ENCODE results near the gene BCL2L13. TPM values are rescaled to one million over a fixed set of nuclear protein-coding genes. Genes with fewer than 3 reads are reported as not detected.
"Not testable (repeated sequence)": the region's sequence is repeated elsewhere in the genome, so short reads cannot be mapped to it uniquely, and the experiment has no call there.

Gene BCL2L13
- total RNA-seq, 1 experiment from 2014 or later = 135 TPM

DNA sequence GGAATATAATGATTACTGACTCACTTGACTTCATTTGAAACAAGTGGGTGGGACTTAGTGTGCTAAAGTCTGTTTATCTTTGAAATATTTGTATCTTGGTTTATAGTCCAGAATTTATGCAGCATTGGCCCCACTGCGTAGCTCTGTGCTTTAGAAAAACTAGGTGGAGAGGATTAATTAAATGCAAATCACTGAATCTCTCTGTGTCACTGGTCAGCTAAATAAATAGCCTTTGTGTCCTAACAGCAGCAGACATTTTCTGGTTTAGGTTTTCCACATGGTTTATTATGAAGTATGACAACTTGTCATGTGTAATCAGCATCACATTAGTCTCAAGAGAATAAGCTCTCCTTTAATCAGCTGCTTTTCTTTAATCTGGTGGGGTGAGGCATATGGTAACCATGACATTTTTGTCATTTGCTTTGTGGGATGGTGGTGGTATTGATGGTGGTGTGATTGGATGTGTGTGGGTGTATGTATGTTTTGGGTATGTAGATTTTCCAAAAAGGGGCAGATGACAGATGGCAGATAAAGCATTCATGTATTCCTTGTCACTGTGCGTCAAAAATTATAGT is 33.9 kb downstream of the BCL2L13 start:
- in situ Hi-C loops (cut with HindIII; ENCODE audit: low pct_unique_long_range_greater_than_20kb, low sequenced_read_pairs) = no loop called here
- DNase-seq (ENCODE audit: low read depth) = peak; percentile 79

DNA sequence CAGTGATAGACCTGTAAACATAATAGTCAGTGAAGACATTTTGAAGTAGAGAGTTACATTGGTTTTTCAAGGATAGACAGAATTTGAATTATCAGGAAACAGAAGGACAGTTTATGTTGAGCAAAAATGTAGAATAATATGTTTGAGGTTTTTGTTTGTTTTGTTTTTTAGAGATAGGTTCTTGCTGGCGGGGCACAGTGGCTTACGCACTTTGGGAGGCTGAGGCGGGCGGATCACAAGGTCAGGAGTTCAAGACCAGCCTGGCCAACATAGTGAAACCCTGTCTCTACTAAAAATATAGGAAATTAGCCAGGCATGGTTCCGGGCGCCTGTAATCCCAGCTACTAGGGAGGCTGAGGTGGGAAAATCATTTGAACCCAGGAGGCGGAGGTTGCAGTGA is 35.6 kb downstream of the BCL2L13 start:
- in situ Hi-C loops (cut with HindIII; ENCODE audit: low pct_unique_long_range_greater_than_20kb, low sequenced_read_pairs) = no loop called here
- no peak for DNase-seq (ENCODE audit: low read depth)

DNA sequence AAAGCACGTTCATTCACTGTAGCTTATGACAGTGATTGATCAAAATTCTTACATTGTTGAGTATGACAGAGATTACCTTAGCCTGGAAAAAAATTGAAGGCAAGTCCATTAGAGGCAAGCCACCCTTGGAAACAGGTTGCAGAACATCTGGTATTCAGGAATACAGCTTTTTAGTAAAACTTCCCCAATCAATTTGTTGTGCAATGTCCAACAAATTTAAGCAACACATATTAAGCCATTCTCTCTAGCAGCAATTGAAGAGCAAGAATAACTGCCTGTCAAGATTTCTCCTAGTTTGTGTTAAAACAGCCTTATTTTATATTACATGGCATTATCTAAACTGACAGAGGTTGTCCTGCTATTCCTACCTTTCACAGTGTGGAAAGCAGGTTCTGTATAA is 37.0 kb downstream of the BCL2L13 start:
- no peak for DNase-seq (ENCODE audit: low read depth)
- in situ Hi-C loops (cut with HindIII; ENCODE audit: low pct_unique_long_range_greater_than_20kb, low sequenced_read_pairs) = no loop called here

DNA sequence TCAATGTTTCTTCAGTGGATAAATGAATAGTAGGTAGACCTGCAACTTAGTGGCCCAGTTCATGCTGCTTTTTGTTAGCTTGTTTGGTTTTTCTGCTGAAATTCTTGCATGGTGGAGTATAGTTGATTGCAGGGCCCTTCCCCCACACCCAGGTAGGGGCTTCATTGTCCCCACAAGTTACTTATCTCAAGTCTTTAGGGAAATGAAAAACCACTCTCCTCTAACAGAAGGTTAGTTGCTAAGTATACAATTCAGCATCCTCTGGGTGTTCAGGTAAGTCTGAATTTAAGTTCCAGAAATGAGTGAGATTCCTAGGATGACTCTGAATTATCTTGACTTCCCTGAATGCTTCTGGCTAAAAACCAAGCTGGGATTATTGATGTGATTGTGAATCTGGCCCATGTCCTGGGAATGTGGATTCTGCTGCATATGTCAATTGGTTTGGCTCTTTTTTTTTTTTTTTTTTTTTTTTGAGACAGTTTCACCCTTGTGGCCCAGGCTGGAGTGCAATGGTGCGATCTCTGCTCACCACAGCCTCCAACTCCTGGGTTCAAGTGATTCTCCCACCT is 40.3 kb downstream of the BCL2L13 start:
- in situ Hi-C loops (cut with HindIII; ENCODE audit: low pct_unique_long_range_greater_than_20kb, low sequenced_read_pairs) = no loop called here
- no peak for DNase-seq (ENCODE audit: low read depth)

DNA sequence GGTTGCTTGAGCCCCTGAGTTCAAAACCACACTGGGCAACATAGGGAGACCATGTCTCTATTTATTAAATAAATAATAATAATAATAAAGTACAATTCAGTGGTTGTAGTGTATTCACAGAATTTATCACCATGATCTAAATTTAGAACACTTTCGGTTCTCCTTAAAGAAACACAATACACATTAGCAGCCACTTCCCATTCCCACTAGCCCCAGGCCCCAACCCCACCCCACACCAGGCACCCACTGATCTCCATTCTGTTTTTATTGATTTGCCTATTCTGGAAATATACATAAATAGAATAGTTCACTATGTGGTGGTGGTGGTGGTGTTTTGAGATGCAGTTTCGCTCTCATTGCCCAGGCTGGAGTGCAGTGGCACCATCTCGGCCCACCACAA is 45.7 kb downstream of the BCL2L13 start:
- DNase-seq (ENCODE audit: low read depth) = no peak
- in situ Hi-C loops (cut with HindIII; ENCODE audit: low pct_unique_long_range_greater_than_20kb, low sequenced_read_pairs) = no loop called here

DNA sequence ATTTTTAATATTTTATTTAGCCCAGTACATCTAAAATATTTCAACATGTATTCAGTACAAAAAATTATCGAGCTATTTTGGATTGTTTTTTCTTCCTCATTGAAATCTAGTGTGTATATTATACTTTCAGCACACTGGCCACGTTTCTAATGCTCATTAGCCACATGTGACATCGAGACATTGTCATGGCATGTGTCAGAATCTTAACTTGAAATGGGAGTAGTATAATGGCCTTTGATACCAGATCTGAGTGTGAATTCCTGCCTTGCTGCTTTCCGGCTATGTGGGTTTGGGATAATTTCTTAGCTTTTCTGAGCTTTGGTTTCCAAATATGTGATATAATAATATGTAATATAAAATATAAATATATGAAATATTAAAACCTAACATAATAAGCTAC is 54.3 kb downstream of the BCL2L13 start:
- DNase-seq (ENCODE audit: low read depth) = no peak
- in situ Hi-C loops (cut with HindIII; ENCODE audit: low pct_unique_long_range_greater_than_20kb, low sequenced_read_pairs) = no loop called here

DNA sequence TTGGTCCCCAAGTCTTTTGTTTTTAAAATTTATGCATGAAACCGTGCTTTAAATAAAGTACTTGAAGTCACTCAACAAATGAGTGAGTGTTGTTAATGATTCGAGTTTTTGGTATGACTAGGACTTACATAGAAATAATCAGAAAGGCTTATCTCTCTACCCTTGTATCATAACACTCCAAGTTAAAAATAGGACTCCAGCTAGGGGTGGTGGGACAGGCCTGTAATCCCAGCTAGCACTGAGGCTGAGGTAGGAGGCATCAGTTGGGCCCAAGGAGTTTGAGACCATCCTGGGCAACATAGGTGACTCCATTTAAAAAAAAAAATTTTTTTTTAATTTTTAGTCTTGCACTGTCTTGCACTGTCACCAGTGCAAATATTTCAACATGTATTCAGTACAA is 55.6 kb downstream of the BCL2L13 start:
- in situ Hi-C loops (cut with HindIII; ENCODE audit: low pct_unique_long_range_greater_than_20kb, low sequenced_read_pairs) = no loop called here
- DNase-seq (ENCODE audit: low read depth) = no peak

DNA sequence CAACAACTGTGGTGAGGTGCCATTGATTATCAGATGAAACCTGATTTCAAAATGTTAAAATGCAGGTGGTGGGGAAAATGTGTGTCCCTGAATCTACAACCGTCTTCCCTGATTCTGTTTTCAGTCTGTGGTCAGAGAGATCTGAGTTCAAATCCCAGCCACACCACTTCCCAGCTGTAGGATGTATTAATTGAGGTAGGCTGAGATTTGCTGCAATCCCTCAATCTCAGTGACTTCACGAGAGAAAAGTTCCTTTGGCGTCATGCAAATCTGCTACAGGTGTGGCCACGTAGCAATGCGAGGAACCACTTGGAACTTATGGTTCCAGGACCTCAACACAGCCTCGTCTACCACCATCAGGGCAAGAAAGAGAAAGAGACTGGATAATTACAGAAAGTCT is 56.2 kb downstream of the BCL2L13 start:
- in situ Hi-C loops (cut with HindIII; ENCODE audit: low pct_unique_long_range_greater_than_20kb, low sequenced_read_pairs) = no loop called here
- no peak for DNase-seq (ENCODE audit: low read depth)

DNA sequence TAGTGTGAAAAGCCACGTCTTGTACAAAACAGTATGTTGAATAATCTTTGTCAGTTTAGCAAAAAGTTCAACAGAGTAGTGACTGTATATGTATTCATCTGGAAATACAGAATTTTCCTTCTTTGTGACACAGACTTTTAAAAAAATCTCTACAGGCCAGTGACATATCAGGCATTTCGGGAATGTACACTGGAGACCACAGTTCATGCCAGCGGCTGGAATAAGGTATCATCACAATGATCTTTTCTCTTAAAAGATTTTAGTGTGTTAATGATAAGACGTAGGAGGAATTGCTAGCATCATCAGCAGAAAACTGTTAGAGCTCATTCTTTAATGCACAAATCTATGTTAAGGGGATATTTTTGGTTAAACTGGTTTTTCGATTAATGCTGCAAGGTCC is 57.4 kb downstream of the BCL2L13 start:
- DNase-seq (ENCODE audit: low read depth) = no peak
- in situ Hi-C loops (cut with HindIII; ENCODE audit: low pct_unique_long_range_greater_than_20kb, low sequenced_read_pairs) = no loop called here

DNA sequence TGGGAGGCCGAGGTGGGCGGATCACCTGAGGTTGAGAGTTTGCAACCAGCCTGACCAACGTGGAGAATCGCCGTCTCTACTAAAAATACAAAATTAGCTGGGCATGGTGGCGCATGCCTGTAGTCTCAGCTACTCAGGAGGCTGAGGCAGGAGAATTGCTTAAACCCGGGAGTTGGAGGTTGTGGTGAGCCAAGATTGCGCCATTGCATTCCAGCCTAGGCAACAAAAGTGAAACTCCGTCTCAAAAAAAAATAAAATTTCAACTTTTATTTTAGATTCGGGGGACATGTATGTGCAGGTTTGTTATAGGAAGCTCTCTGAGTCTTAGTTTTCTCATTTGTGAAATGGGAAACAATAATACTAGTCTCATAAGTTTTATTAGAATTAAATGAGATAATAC is 58.6 kb downstream of the BCL2L13 start:
- in situ Hi-C loops (cut with HindIII; ENCODE audit: low pct_unique_long_range_greater_than_20kb, low sequenced_read_pairs) = not testable (repeated sequence)

DNA sequence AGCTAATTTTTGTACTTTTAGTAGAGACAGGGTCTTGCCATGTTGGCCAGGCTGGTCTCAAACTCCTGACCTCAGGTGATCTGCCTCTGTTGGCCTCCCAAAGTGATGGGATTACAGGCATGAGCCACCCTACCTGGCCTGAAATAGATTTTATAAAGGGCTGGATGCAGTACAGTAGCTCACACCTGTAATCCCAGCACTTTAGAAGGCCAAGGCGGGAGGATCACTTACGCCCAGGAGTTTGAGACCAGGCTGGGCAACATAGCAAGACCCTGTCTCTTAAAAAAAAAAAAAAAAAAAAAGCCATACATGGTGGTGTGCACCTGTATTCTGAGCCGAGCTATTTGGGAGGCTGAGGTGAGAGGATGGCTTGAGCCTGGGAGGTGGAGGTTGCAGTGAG is 59.7 kb downstream of the BCL2L13 start:
- in situ Hi-C loops (cut with HindIII; ENCODE audit: low pct_unique_long_range_greater_than_20kb, low sequenced_read_pairs) = not testable (repeated sequence)

More for the DNA sequence above, 58.6 kb downstream of the BCL2L13 start:
- DNase-seq (ENCODE audit: low read depth) = not testable (repeated sequence)

DNA sequence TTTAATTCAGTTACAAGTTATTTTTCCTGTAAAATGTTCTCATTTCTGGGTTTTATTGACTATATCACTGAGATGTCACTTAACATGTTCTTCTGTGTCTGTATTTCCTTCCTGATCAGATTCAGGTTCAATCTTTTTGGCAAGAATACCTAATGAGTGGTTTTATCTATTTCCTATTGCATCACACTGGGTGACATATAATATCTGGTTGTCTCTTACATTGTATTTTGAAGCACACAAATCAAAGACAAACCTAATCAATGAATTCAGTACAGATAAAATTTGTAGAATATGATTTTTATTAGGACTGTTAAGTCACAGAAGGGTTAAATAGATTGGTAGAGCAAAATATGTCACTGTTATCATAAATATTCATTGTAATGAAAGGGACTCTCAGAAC is 60.4 kb downstream of the BCL2L13 start:
- no peak for DNase-seq (ENCODE audit: low read depth)
- in situ Hi-C loops (cut with HindIII; ENCODE audit: low pct_unique_long_range_greater_than_20kb, low sequenced_read_pairs) = no loop called here

More for the DNA sequence above, 59.7 kb downstream of the BCL2L13 start:
- not testable (repeated sequence) for DNase-seq (ENCODE audit: low read depth)

DNA sequence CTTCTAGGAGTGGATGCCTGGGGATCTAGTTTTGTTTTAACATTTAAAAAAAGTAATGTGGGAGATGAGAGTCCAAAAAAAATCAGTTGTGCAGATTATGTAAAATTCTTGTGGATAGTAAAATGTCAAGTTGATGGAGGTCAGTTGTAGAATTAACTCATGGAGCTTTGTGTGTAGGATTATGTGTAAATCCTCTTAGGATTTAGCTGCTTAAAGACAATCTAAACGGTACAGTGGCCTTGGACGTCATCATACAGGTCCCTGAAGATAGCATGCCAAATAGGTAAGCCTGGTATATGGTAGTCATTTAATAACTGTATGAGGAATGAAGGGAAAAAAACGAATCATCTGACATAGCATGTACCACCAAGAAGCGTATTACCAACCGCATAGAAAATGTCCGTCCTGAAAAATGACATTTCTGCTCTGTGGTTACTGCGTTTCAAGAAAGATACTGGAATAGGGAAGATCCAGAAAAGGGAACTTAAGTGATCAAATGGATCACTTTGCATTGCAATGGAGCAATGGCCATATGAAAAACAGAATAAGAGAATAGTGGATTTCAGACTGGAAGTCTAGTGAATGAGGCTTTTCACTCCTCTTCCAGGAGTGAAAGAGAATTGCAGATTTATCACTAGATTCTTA is 61.3 kb downstream of the BCL2L13 start:
- DNase-seq (ENCODE audit: low read depth) = no peak
- in situ Hi-C loops (cut with HindIII; ENCODE audit: low pct_unique_long_range_greater_than_20kb, low sequenced_read_pairs) = no loop called here

DNA sequence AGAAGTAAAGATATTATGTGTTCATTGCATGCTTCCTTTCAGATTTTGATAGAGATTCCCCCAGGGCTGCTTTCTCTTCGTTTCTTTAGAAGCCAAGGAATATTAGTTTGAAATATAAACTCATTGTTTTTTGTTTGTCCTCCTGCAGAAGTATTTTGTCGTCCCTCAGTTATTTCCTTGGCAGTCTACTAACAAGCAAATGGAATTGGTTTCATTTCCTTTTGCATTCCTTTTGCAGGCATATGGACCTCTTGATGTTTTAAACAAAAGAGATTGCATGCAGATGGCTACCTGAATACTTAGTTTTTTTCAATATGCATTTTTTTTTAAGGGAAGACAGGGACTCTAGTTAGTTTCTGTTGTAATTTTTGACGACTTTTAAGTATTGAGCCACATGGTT is 62.2 kb downstream of the BCL2L13 start:
- DNase-seq (ENCODE audit: low read depth) = no peak
- in situ Hi-C loops (cut with HindIII; ENCODE audit: low pct_unique_long_range_greater_than_20kb, low sequenced_read_pairs) = no loop called here

DNA sequence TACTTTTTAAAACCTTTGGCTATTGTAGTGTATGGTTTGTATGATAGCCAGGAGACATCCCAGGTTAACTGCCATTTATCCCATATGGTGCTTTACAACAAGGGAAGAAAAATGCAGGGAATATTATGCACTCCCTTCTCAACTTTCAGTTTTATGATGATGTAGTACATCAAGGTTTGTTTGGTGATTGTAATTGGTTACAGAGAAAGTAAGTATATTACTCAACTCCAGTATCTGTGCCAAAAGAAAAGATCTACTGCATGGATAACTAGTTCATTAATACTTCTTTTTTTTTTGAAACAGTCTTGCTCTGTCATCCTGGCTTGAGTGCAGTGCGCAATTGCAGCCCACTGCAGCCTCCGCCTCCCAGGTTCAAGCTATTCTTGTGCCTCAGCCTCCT is 65.3 kb downstream of the BCL2L13 start:
- DNase-seq (ENCODE audit: low read depth) = no peak
- in situ Hi-C loops (cut with HindIII; ENCODE audit: low pct_unique_long_range_greater_than_20kb, low sequenced_read_pairs) = no loop called here

DNA sequence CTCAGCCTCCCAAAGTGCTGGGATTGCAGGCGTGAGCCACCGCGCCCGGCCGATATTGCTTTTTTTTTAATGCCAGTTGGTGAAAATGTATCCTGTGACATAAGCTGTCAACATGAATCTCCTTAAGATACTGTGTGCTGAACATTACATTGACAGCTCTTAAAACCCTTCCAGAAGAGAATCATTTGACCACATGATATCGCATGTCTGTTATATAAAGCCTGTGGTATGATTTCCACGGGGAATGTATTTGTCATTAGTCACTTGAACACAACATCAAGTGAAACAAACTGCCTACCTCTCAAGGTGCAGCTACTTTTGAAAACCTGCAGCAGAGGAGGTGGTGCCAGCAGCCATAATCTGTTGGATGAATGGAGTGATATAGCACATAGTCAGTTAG is 67.0 kb downstream of the BCL2L13 start:
- DNase-seq (ENCODE audit: low read depth) = peak; percentile 25
- in situ Hi-C loops (cut with HindIII; ENCODE audit: low pct_unique_long_range_greater_than_20kb, low sequenced_read_pairs) = no loop called here

DNA sequence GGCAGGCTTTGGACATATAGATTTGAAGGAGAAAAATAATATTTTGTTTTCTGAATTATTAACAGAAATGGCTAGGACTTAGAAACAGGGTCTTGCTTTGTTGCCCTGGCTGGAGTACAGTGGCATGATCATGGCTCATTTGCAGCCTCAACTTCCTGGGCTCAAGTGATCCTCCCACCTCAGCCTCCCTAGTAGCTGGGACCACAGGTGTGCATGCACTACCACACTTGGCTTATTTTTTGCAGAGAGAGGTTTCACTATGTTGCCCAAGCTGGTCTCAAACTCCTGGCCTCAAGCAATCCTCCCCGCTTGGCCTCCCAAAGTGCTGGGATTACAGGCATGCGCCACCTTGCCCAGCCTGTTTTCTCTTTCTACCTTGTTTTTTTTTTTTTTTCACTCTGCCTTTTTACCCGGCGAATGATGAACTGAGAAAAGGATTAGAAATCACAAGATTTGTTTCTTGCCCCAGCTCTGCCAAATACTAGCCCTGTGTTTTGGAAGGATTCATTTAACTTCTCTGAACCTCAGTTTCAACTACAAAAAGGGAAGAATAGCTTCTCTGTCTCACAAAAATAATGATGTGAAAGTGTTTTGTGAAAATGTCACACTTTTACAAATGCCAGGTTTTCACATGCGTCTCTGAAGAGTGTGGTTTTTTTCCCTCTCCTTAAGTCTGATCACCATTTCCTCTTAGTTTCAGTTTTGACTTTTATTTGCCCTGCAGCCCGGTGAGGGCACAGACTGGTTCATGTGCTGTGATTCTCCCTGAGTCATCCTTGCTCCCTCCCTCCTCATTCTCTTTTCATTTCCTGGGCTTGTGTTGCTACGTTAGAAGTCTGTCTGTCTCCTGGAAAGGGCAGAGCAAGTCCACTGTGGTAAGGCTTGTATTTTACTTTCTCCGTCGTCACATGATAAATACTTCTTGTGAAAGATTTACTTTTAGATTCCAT is 67.7 kb downstream of the BCL2L13 start:
- DNase-seq (ENCODE audit: low read depth) = peak; percentile 98
- in situ Hi-C loops (cut with HindIII; ENCODE audit: low pct_unique_long_range_greater_than_20kb, low sequenced_read_pairs) = no loop called here

DNA sequence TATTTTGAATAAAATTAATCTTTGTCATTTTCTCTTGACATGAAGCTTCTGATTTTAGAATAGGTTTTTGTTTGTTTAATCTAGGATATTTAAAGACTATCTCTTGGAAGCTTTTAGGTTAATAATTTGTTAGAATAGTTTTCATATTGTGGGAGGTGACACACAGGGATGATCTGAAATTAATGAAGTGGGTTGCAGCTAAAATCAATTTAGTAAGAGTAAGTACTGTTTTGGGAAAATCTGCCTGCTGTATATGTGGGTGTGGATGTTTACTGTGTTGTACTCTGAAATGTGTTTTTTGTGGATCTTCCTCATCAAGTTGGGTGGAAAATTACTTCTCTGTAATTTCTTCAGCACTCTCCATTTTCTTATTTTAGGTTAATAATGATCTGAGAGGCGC is 68.4 kb downstream of the BCL2L13 start:
- in situ Hi-C loops (cut with HindIII; ENCODE audit: low pct_unique_long_range_greater_than_20kb, low sequenced_read_pairs) = no loop called here
- DNase-seq (ENCODE audit: low read depth) = no peak

DNA sequence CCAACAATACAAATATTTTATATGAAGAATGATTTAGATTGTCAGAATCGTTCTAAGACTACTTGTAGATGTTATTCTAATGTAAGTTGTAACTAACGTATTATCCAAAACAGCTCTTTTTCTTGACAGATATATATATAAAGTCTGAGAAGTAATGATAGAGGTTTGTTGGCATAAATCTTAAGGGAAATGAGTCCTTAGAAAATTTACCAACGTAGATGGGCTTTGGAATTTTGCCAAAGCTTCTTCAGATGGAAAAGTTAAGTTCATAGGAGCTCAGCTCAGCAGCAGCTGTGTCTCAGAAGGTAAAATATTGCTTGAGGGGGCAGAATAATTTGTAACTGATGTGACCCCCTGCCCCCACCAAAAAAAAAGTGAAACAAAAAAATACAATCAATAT is 69.0 kb downstream of the BCL2L13 start:
- in situ Hi-C loops (cut with HindIII; ENCODE audit: low pct_unique_long_range_greater_than_20kb, low sequenced_read_pairs) = no loop called here
- peak; percentile 39 for DNase-seq (ENCODE audit: low read depth)
